ENCODE results near the gene EML4. TPM values are rescaled to one million over a fixed set of nuclear protein-coding genes. Genes with fewer than 3 reads are reported as not detected.

EML4 gene
- total and polyA plus RNA-seq, 5 experiments from 2014 or later = 37.8 to 111 (median 48.1) TPM

GRCh38 chr2:42219160-42219559 is 50.0 kb downstream of the EML4 start:
- peaks cover 0 to 43% (median 14%) of the 10 kb centered on the region in 3 donors for H3K36me3 Mint-ChIP-seq
- H3K27me3 Mint-ChIP-seq = no peaks in the 10 kb centered on the region
- no peak for ATAC-seq
- H3K27ac Mint-ChIP-seq = peak overlapping the region in 1 of 10 donors; percentile 30
- no peaks in the 10 kb centered on the region for H3K9me3 Mint-ChIP-seq
- no peak overlapping the region for H3K4me3 Mint-ChIP-seq
- H3K4me1 Mint-ChIP-seq = peaks cover 29 to 85% (median 61%) of the 10 kb centered on the region in 4 donors
- DNase-seq = no peak
- POLR2A ChIA-PET = interaction anchor here (0.7 kb wide), 1 partner anchor 163 kb away, joined by 3 read pairs; no protein-coding TSS in a partner anchor

DNA sequence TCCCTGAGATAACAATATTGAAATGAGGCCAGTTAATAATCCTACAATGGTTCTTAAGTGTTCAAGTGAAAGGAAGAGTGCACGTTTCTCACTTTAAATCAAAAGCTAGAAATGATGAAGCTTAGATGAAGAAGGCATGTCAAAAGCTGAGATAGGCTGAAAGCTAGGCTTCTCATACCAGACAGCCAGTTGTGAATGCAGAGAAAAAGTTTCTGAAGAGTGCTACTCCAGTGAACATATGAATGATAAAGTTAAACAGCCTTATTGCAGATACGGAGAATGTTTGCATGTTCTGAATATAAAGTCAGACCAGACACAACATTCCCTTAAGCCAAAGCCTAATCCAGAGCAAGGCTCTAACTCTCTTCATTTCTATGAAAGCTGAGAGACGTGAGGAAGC is 51.4 kb downstream of the EML4 start:
- DNase-seq = no peak
- POLR2A ChIA-PET = no interaction called here
- Mint-ChIP-seq H3K9me3 (no peaks in the 10 kb centered on the region), H3K36me3 (peaks cover 0 to 45% (median 7%) of the 10 kb centered on the region in 3 donors), H3K4me3 (peak overlapping the region in 2 of 10 donors; percentile 16 to 34), H3K27ac (peak overlapping the region in 7 of 10 donors; percentile 11 to 82 (median 53)), H3K4me1 (peaks cover 32 to 85% (median 63%) of the 10 kb centered on the region in 4 donors), H3K27me3 (no peaks in the 10 kb centered on the region)
- ATAC-seq = no peak

DNA sequence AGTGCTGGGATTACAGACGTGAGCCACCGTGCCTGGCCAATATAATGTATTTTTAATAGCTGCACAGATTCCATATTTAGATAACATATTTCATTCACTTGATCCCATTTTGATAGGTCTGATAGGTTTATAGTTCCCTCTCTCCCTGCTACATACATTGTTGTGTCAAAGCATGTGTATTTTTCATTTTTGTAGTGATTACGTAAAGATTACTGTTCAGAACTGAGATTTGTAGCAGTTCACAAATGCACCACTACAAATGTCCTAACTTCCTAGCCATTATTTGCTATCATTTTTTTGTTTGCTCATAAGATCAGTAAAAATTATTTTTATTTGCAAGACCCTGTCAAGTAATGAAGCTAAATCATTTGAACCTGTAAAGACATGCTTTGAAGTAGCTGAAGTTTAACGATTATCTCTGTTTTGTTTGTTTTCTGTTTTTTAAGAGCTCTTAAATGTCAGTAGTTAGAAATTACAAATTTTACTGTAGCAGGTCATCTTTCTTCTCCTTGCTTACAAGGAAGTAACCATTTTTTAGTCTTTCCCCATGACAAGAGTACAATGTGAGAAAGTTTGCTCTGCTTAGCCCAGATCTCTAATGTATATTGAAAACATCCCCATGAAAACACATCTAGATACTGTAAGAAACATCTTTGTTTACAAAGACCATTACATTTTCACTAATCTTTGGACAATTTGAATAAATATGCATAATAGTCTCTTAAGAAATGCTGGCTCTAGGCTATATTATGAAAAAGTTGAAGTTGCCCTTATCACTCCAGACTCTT is 54.1 kb downstream of the EML4 start:
- H3K4me3 Mint-ChIP-seq = peak overlapping the region in 1 of 10 donors; percentile 2
- H3K27ac Mint-ChIP-seq = peak overlapping the region in 3 of 10 donors; percentile 25 to 49 (median 46)
- DNase-seq (no peak), ATAC-seq (no peak)
- peaks cover 0 to 43% (median 7%) of the 10 kb centered on the region in 3 donors for H3K36me3 Mint-ChIP-seq
- H3K4me1 Mint-ChIP-seq = peaks cover 33 to 81% (median 67%) of the 10 kb centered on the region in 4 donors
- H3K27me3 Mint-ChIP-seq = no peaks in the 10 kb centered on the region
- POLR2A ChIA-PET = no interaction called here
- H3K9me3 Mint-ChIP-seq = no peaks in the 10 kb centered on the region

- H3K4me1 Mint-ChIP-seq = peaks cover 29 to 81% (median 63%) of the 10 kb centered on the region in 4 donors
- no peak overlapping the region for H3K4me3 Mint-ChIP-seq
- H3K27ac Mint-ChIP-seq = peak overlapping the region in 4 of 10 donors; percentile 1 to 49 (median 18)
These were observed 54.7 kb downstream of the EML4 start for GRCh38 chr2:42223855-42224268.

DNA sequence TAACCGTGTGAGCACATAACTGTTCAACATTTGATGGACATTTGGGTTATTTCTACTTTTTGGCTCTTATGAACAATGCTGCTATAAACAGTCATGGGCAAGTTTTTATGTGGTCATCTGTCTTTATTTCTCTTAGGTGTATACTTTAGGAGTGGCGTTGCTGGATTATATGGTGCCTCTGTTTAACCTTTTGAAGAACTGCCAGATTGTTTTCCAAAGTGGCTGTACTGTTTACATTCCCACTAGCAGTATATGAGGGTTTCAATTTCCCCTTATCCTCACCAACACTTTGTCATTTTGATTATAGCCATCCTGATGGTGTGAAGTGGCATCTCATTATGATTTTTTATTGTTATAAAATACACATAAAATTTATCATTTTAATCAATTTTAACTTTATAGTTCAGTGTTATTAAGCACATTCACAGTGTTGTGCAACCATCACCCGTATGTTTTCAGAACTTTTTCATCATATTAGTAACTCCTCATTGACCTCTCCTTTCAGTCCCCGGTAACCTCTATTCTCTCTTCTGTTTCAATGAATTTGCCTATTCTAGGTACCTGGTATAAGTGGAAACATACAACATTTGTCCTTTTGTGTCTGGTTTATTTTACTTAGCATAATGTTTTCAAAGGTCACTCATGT is 55.4 kb downstream of the EML4 start:
- Mint-ChIP-seq H3K9me3 (no peaks in the 10 kb centered on the region), H3K27me3 (no peaks in the 10 kb centered on the region), H3K27ac (peak overlapping the region in 4 of 10 donors; percentile 0 to 49 (median 14)), H3K4me3 (no peak overlapping the region), H3K36me3 (peaks cover 0 to 39% (median 7%) of the 10 kb centered on the region in 3 donors), H3K4me1 (peaks cover 31 to 80% (median 63%) of the 10 kb centered on the region in 4 donors)
- ATAC-seq (no peak), DNase-seq (no peak)
- POLR2A ChIA-PET = no interaction called here

More at GRCh38 chr2:42223855-42224268, 54.7 kb downstream of the EML4 start:
- POLR2A ChIA-PET = no interaction called here
- Mint-ChIP-seq H3K36me3 (peaks cover 0 to 40% (median 7%) of the 10 kb centered on the region in 3 donors), H3K9me3 (no peaks in the 10 kb centered on the region), H3K27me3 (no peaks in the 10 kb centered on the region)
- ATAC-seq (no peak), DNase-seq (no peak)

DNA sequence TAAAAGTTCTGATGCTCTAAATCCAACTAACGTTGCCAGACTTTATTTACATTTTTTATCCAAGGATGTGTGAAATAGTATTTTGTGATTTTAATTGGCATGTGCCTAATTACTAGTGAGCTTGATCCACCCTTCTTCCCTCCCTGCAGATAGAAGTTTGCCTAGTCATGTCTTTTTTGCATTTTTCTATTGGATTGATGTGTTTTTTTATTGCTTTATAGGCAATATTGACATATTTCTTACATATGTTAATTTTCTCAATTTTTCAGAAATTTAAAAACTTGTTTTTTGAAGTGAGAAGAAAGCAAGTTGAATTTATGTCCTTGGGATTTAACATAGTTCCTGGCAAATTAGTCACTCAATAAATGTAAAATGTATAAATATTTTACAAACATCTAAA is 56.4 kb downstream of the EML4 start:
- no peaks in the 10 kb centered on the region for H3K9me3 Mint-ChIP-seq
- POLR2A ChIA-PET = no interaction called here
- H3K27ac Mint-ChIP-seq = peak overlapping the region in 1 of 10 donors; percentile 6
- ATAC-seq = no peak
- peaks cover 0 to 35% (median 7%) of the 10 kb centered on the region in 3 donors for H3K36me3 Mint-ChIP-seq
- DNase-seq = no peak
- H3K27me3 Mint-ChIP-seq = no peaks in the 10 kb centered on the region
- no peak overlapping the region for H3K4me3 Mint-ChIP-seq
- peaks cover 32 to 76% (median 64%) of the 10 kb centered on the region in 4 donors for H3K4me1 Mint-ChIP-seq

DNA sequence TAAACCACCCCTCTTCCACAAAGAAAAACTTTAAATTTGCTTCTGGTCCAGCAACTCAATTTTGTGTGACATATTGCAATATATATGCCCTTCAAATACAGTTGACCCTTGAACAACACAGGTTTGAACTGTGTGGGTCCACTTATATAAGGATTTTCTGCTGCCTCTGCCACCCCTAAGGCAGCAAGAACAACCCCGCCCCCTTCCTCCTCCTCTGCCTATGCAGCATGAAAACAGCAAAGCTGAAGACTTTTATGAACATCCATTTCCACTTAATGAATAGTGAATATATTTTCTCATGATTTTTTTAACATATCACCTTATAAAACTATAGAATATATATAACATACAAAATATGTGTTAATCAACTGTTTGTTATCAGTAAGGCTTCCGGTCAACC is 58.3 kb downstream of the EML4 start:
- POLR2A ChIA-PET = interaction anchor here (0.5 kb wide), 1 partner anchor 11 kb away, joined by 4 read pairs; no protein-coding TSS in a partner anchor
- H3K27ac Mint-ChIP-seq = peak overlapping the region in 3 of 10 donors; percentile 28 to 61 (median 60)
- no peak for DNase-seq
- H3K4me3 Mint-ChIP-seq = peak overlapping the region in 6 of 10 donors; percentile 9 to 51 (median 22)
- no peaks in the 10 kb centered on the region for H3K27me3 Mint-ChIP-seq
- peaks cover 0 to 26% (median 0%) of the 10 kb centered on the region in 3 donors for H3K36me3 Mint-ChIP-seq
- ATAC-seq = no peak
- no peaks in the 10 kb centered on the region for H3K9me3 Mint-ChIP-seq
- H3K4me1 Mint-ChIP-seq = peaks cover 39 to 83% (median 71%) of the 10 kb centered on the region in 4 donors

GRCh38 chr2:42228101-42228500 is 58.9 kb downstream of the EML4 start:
- no peak overlapping the region for H3K27ac Mint-ChIP-seq
- H3K4me1 Mint-ChIP-seq = peaks cover 40 to 80% (median 71%) of the 10 kb centered on the region in 4 donors
- POLR2A ChIA-PET = no interaction called here

GRCh38 chr2:42229949-42230348 is 60.8 kb downstream of the EML4 start:
- Mint-ChIP-seq H3K36me3 (peaks cover 0 to 11% (median 0%) of the 10 kb centered on the region in 3 donors), H3K4me3 (no peak overlapping the region), H3K27ac (peak overlapping the region in 4 of 10 donors; percentile 3 to 26 (median 12)), H3K4me1 (peaks cover 33 to 71% (median 62%) of the 10 kb centered on the region in 4 donors), H3K9me3 (no peaks in the 10 kb centered on the region), H3K27me3 (no peaks in the 10 kb centered on the region)
- no peak for ATAC-seq
- DNase-seq = no peak
- POLR2A ChIA-PET = no interaction called here

More at GRCh38 chr2:42228101-42228500, 58.9 kb downstream of the EML4 start:
- DNase-seq (no peak), ATAC-seq (no peak)
- no peaks in the 10 kb centered on the region for H3K27me3 Mint-ChIP-seq
- H3K4me3 Mint-ChIP-seq = no peak overlapping the region
- H3K36me3 Mint-ChIP-seq = peaks cover 0 to 24% (median 0%) of the 10 kb centered on the region in 3 donors
- H3K9me3 Mint-ChIP-seq = no peaks in the 10 kb centered on the region

DNA sequence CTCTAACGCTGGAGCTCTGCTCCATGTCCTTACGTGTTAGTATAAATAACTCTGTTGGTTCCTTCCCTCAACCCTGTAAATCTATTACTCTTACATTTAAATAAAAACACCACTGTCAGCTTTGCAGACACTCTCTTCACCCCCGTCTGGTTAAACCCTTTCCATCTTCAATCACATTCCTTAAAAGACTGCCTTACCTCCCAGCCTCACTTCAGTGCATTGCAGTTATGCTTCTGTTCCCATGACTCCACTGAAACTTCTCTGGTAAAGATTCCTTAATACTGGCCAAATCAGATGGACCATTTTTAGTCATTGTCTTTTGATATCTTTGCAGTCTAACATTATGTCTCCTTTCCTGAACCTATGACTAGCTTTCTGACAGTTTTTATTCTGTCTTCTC is 61.7 kb downstream of the EML4 start:
- POLR2A ChIA-PET = no interaction called here
- H3K27ac Mint-ChIP-seq = peak overlapping the region in 7 of 10 donors; percentile 6 to 78 (median 54)
- peaks cover 0 to 8% (median 0%) of the 10 kb centered on the region in 3 donors for H3K36me3 Mint-ChIP-seq
- no peaks in the 10 kb centered on the region for H3K27me3 Mint-ChIP-seq
- DNase-seq (no peak), ATAC-seq (no peak)
- peak overlapping the region in 2 of 10 donors; percentile 0 to 20 for H3K4me3 Mint-ChIP-seq
- H3K4me1 Mint-ChIP-seq = peaks cover 32 to 72% (median 65%) of the 10 kb centered on the region in 4 donors
- H3K9me3 Mint-ChIP-seq = no peaks in the 10 kb centered on the region

GRCh38 chr2:42232024-42232423 is 62.9 kb downstream of the EML4 start:
- H3K9me3 Mint-ChIP-seq = no peaks in the 10 kb centered on the region
- peaks cover 28 to 78% (median 70%) of the 10 kb centered on the region in 4 donors for H3K4me1 Mint-ChIP-seq
- DNase-seq = no peak
- H3K27me3 Mint-ChIP-seq = no peaks in the 10 kb centered on the region
- no peak for ATAC-seq
- POLR2A ChIA-PET = no interaction called here
- peak overlapping the region in 4 of 10 donors; percentile 14 to 37 (median 29) for H3K27ac Mint-ChIP-seq
- no peak overlapping the region for H3K4me3 Mint-ChIP-seq
- peaks cover 0 to 8% (median 0%) of the 10 kb centered on the region in 3 donors for H3K36me3 Mint-ChIP-seq

DNA sequence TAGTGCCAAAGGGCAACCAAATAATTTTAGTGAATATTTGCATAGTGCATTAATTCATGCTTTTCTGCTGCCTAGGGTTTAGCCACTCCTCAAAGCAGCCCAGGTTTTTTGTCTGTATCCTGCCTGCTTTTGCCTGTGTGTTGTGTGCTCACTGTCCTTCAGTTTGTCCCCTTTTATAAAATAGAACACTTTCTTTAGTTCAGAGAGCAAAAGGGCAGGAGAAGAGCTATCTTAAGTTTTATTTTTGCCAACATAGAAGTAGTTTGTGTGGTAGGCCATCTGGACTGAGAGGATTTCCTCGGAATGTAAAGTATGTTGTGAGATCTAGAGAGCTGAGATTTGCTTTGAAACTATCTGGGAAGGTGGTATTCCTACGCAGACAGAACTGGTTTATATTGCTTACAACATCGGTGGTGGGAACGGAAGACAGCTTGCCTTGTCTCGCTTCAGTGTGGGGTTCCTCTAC is 64.9 kb downstream of the EML4 start:
- Mint-ChIP-seq H3K4me3 (no peak overlapping the region), H3K27ac (peak overlapping the region in 4 of 10 donors; percentile 3 to 37 (median 22))
- POLR2A ChIA-PET = no interaction called here

More for the DNA sequence above, 64.9 kb downstream of the EML4 start:
- Mint-ChIP-seq H3K27me3 (no peaks in the 10 kb centered on the region), H3K9me3 (no peaks in the 10 kb centered on the region), H3K36me3 (peaks cover 0 to 8% (median 0%) of the 10 kb centered on the region in 3 donors), H3K4me1 (peaks cover 31 to 77% (median 71%) of the 10 kb centered on the region in 4 donors)
- DNase-seq = no peak
- ATAC-seq = no peak
